Activated naive CD4-positive, alpha-beta T cell treated with anti-CD3 and anti-CD28 coated beads, Interleukin-2, amount 50 U/mL, for 72 hours (primary cell): Measurements from ENCODE around the gene PDCL2. TPM values are rescaled to one million over a fixed set of nuclear protein-coding genes. Genes with fewer than 3 reads are reported as not detected.
"Not testable (repeated sequence)": the region's sequence is repeated elsewhere in the genome, so short reads cannot be mapped to it uniquely, and the experiment has no call there.

Experiments
- ATAC-seq, 2 donors: fragments of 150-1000 bp; cut with Tn5 transposase; 2 replicates each; pipeline ENCODE4 v1.10.0; 2021; ENCODE audit warnings: mild to moderate bottlenecking in 2 of 2, moderate library complexity in 2 of 2
- DNase-seq, 2 donors: peaks; one replicate each; pipeline ENCODE4 v3.0.0; 2021 to 2022; ENCODE audit warnings: low spot score in 2 of 2
- H3K27ac Mint-ChIP-seq, 2 donors: one replicate each; pipeline ENCODE4 v1.8.0; 2022; ENCODE audit warnings: mild to moderate bottlenecking in 2 of 2, mixed read lengths in 2 of 2
- H3K36me3 Mint-ChIP-seq, 2 donors: one replicate each; pipeline ENCODE4 v1.8.0; 2022; ENCODE audit warnings: mixed read lengths in 2 of 2
- H3K9me3 Mint-ChIP-seq, 2 donors: one replicate each; pipeline ENCODE4 v1.8.0; 2022; ENCODE audit warnings: mixed read lengths in 2 of 2
- total RNA-seq, 2 donors: library from RNA; stranded (reverse); gene quantifications; one replicate each; pipeline ENCODE4 v1.2.3, GENCODE V29; 2022

Gene PDCL2
- total RNA-seq, 2 donors from 2014 or later: not detected

DNA sequence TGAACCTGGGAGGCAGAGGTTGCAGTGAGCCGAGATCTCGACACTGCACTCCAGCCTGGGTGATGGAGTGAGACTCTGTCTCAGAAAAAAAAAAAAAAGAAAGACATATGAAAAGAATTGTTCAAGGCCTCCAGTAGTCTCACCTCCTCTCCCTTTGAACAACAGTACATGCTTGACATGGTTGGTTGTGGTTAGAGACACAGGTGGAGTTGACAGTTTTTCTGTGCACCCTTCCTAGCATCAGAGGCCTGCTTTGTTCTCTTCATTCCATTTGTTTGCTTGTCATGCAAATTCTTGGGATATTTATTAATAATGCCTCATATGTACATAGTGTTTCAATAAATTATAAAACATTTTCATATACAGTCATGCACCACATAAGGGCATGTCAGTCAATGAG lies 18.3 kb upstream of the PDCL2 start:
- H3K27ac Mint-ChIP-seq: no peak overlapping the region
- no peaks in the 10 kb centered on the region for H3K36me3 Mint-ChIP-seq
- no peak for DNase-seq
- H3K9me3 Mint-ChIP-seq: no peaks in the 10 kb centered on the region
- no peak for ATAC-seq

DNA sequence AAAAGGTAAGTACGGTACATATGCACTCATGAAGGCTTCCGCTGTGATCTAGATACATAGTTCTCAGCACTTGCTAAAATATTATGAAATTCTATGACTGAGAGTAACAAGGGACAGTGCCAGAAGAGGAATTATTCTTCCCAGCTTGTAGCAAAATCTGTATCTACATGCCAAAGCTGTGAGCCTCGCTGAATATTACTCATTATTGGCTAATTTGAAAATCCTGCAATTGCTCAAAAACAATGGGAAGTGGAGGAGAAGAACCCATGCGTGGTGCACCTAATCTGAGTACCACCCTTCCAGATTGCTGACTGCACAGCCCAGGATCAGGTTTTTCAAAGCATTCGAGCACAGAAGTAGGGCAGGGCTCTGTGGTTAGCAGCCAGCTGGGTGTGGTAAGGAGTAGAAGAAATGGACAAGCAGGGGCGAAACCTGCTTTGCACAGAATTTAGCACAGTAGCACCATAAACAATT lies 17.4 kb upstream of the PDCL2 start:
- Mint-ChIP-seq H3K9me3 (no peaks in the 10 kb centered on the region), H3K36me3 (no peaks in the 10 kb centered on the region), H3K27ac (no peak overlapping the region)
- DNase-seq (no peak), ATAC-seq (no peak)

GRCh38 chr4:55608591-55608990 lies 16.5 kb upstream of the PDCL2 start:
- H3K36me3 Mint-ChIP-seq: no peaks in the 10 kb centered on the region
- no peaks in the 10 kb centered on the region for H3K9me3 Mint-ChIP-seq
- no peak for DNase-seq
- H3K27ac Mint-ChIP-seq: no peak overlapping the region
- ATAC-seq: no peak

DNA sequence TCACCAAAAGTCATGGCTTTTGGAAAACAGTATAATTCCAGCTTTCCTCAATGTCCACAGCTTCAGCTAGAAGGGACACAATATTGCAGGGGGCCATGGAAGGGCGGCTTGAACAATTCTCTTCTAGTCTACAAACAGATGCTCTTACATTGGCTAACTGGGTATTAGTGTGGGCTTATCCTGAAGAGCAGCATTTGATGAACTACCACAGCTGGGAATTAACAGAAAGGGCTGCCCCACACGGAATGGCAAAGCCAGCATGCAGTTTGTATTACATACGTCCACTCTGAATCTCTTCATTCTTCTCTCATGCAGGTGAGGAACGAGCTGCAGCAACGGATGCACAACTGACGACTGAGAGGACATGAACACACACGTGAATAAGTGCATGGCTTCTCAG lies 13.0 kb upstream of the PDCL2 start:
- no peak overlapping the region for H3K27ac Mint-ChIP-seq
- DNase-seq (no peak), ATAC-seq (no peak)
- no peaks in the 10 kb centered on the region for H3K9me3 Mint-ChIP-seq
- H3K36me3 Mint-ChIP-seq: no peaks in the 10 kb centered on the region

- Mint-ChIP-seq H3K36me3 (no peaks in the 10 kb centered on the region), H3K27ac (no peak overlapping the region), H3K9me3 (no peaks in the 10 kb centered on the region)
- DNase-seq (no peak), ATAC-seq (no peak)
Measured at GRCh38 chr4:55600640-55601039, 8.6 kb upstream of the PDCL2 start.

DNA sequence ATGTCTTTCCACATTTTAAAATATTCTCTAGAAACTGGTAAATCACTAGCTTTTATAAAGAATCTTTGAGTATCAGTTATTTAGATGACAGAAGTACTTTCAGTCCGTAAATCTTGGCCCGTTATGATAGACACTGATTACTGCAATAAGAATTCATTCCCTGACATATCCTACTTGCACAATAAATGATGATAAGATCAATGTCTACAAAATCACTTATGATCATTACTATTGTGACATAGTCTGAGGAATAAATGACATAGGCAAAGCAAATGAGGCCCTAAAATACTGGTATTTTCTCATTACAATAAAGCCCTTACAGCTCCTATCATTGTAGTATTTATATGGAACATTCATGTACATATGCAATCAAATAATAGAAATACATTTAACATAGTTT lies 6.6 kb upstream of the PDCL2 start:
- ATAC-seq: no peak
- Mint-ChIP-seq H3K9me3 (no peaks in the 10 kb centered on the region), H3K36me3 (no peaks in the 10 kb centered on the region), H3K27ac (no peak overlapping the region)
- no peak for DNase-seq

DNA sequence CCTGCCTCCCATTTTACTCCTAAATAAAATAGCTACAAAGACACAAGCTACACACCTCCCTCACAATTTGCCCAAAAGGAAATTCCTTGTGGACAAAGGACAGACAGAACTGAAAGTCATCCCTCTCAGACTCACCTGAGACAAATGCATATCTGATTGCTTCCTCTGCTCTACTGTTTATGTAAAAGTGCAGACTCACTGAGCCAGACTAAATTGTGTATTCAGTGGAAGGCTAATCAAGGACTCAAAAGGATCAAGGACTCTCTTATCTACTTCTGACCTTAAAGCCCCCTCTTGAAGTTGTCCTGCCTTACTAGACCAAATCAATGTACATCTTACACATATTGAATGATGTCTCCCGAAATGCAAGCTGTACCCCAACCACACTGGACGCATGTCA lies 3.9 kb downstream of the PDCL2 start:
- Mint-ChIP-seq H3K9me3 (peaks cover 6 to 11% of the 10 kb centered on the region in 2 donors), H3K36me3 (peaks cover 7 to 13% of the 10 kb centered on the region in 2 donors), H3K27ac (no peak overlapping the region)
- no peak for DNase-seq
- ATAC-seq: no peak

- H3K9me3 Mint-ChIP-seq, DNase-seq, ATAC-seq, H3K27ac Mint-ChIP-seq: not testable (repeated sequence)
- peaks cover 6 to 11% of the 10 kb centered on the region in 2 donors for H3K36me3 Mint-ChIP-seq
Measured at GRCh38 chr4:55582773-55583172, 9.3 kb downstream of the PDCL2 start.

- H3K36me3 Mint-ChIP-seq: peaks cover 13 to 17% of the 10 kb centered on the region in 2 donors
- H3K9me3 Mint-ChIP-seq: peaks cover 11 to 19% of the 10 kb centered on the region in 2 donors
- no peak for ATAC-seq
- no peak overlapping the region for H3K27ac Mint-ChIP-seq
- DNase-seq: no peak
Measured at GRCh38 chr4:55578341-55579010, 13.6 kb downstream of the PDCL2 start.

GRCh38 chr4:55575513-55575912 lies 16.5 kb downstream of the PDCL2 start:
- ATAC-seq: no peak

GRCh38 chr4:55574252-55574651 lies 17.8 kb downstream of the PDCL2 start:
- no peak overlapping the region for H3K27ac Mint-ChIP-seq
- DNase-seq (no peak), ATAC-seq (peak; percentile 97)
- H3K36me3 Mint-ChIP-seq: peaks cover 10% of the 10 kb centered on the region in 2 donors
- H3K9me3 Mint-ChIP-seq: peaks cover 11 to 14% of the 10 kb centered on the region in 2 donors

More at GRCh38 chr4:55575513-55575912, 16.5 kb downstream of the PDCL2 start:
- peaks cover 10% of the 10 kb centered on the region in 2 donors for H3K36me3 Mint-ChIP-seq
- no peak for DNase-seq
- H3K27ac Mint-ChIP-seq: no peak overlapping the region
- peaks cover 11 to 14% of the 10 kb centered on the region in 2 donors for H3K9me3 Mint-ChIP-seq

- no peak for DNase-seq
- Mint-ChIP-seq H3K36me3 (peaks cover 10% of the 10 kb centered on the region in 2 donors), H3K27ac (no peak overlapping the region), H3K9me3 (peaks cover 11 to 14% of the 10 kb centered on the region in 2 donors)
- no peak for ATAC-seq
Measured at GRCh38 chr4:55571806-55572205, 20.2 kb downstream of the PDCL2 start.

DNA sequence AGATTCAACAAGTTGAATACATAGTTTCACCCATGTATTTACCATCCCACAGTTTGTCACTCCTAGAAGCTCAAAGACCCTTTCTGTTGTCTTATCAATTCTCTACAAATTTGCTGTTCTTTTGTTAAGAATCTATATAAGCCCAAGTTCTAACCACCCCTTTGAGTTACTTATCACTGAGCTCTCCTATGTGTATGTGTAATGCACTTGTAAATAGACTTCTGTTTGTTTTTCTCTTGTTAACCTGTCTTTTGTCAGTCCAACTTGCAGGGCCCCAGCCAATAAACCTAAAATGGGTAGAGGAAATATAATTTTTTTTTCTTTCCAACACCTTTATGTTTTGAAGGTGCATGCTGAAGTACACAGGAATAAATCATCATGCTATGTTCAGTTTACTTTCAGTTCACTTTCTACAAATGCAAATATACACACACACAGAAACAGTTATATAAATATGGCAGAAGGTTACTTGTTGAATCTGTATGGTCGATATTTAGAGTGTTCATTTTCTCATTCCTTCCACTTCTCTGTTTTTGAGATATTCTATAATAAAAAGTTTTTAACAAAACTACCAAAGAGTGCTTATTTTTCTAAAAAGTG lies 23.0 kb downstream of the PDCL2 start:
- Mint-ChIP-seq H3K36me3 (no peaks in the 10 kb centered on the region), H3K9me3 (peaks cover 0 to under 1% of the 10 kb centered on the region in 2 donors), H3K27ac (no peak overlapping the region)
- ATAC-seq (no peak), DNase-seq (no peak)

- Mint-ChIP-seq H3K9me3 (peaks cover 0 to 6% of the 10 kb centered on the region in 2 donors), H3K27ac (no peak overlapping the region), H3K36me3 (peaks cover 0 to 6% of the 10 kb centered on the region in 2 donors)
- ATAC-seq (peak; percentile 73 to 90), DNase-seq (no peak)
Measured at GRCh38 chr4:55561889-55562288, 30.2 kb downstream of the PDCL2 start.

- peaks cover 0 to 6% of the 10 kb centered on the region in 2 donors for H3K9me3 Mint-ChIP-seq
- no peak overlapping the region for H3K27ac Mint-ChIP-seq
- no peak for ATAC-seq
Measured at GRCh38 chr4:55560096-55560495, 31.9 kb downstream of the PDCL2 start.

DNA sequence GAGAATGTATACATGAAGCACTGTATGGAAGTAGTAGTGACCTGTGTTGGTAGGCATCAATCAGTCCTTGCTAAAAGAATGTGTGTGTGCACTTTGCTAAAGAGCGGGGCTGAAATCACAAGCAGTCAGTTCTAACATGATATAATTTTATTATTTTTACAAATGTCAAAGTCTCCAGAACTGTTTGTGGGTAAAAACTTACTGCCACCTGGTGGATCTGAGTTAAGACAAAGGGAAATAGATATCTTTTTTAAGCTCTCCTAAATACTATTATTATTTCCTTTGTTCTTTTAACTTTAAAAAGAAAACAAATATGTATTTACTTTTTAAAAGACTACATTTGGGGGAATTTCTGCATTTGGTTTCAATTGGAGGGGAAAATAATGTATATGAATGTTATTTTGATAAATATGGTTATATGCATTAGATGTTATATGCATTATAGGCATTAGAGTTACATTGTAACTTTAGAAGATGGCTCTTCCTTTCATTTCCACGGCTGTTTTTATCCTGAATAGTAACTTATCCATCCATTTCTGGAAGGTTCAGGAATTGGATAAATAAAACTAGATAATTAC lies 37.5 kb downstream of the PDCL2 start:
- Mint-ChIP-seq H3K36me3 (peaks cover 0 to 6% of the 10 kb centered on the region in 2 donors), H3K9me3 (peaks cover 0 to 6% of the 10 kb centered on the region in 2 donors), H3K27ac (no peak overlapping the region)
- no peak for DNase-seq
- no peak for ATAC-seq

More at GRCh38 chr4:55560096-55560495, 31.9 kb downstream of the PDCL2 start:
- no peak for DNase-seq
- H3K36me3 Mint-ChIP-seq: peaks cover 0 to 6% of the 10 kb centered on the region in 2 donors

- no peak overlapping the region for H3K27ac Mint-ChIP-seq
- peaks cover 0 to 6% of the 10 kb centered on the region in 2 donors for H3K9me3 Mint-ChIP-seq
- ATAC-seq (peak in 1 of 2 donors; percentile 42), DNase-seq (no peak)
- peaks cover 0 to 14% of the 10 kb centered on the region in 2 donors for H3K36me3 Mint-ChIP-seq
Measured at GRCh38 chr4:55553441-55554201, 38.4 kb downstream of the PDCL2 start.
